Parathyroid adenoma (tissue), 2 donors: ENCODE measurements around the gene NPAS3.

ENCODE experiments used
- H2AFZ ChIP-seq: fragments of 300-600 bp; sonication (generic); one replicate; pipeline ENCODE4 v1.7.0; 2017; ENCODE audit warnings: antibody characterized with exemption, mild to moderate bottlenecking
- H3K27ac ChIP-seq: fragments of 300-600 bp; sonication (generic); one replicate; pipeline ENCODE4 v1.7.0; 2017
- H3K27me3 ChIP-seq: fragments of 300-600 bp; sonication (generic); one replicate; pipeline ENCODE4 v1.7.0; 2017; ENCODE audit warnings: low read length; ENCODE audit not compliant: control insufficient read depth, insufficient read depth
- H3K36me3 ChIP-seq: fragments of 300-600 bp; sonication (generic); one replicate; pipeline ENCODE4 v1.7.0; 2017; ENCODE audit warnings: low read length; ENCODE audit not compliant: control insufficient read depth, insufficient read depth
- H3K4me1 ChIP-seq: fragments of 300-600 bp; sonication (generic); one replicate; pipeline ENCODE4 v1.7.0; 2017; ENCODE audit warnings: control low read depth
- H3K4me2 ChIP-seq: fragments of 300-600 bp; sonication (generic); one replicate; pipeline ENCODE4 v1.7.0; 2017; ENCODE audit warnings: low read length
- H3K4me3 ChIP-seq: fragments of 300-600 bp; sonication (generic); one replicate; pipeline ENCODE4 v1.7.0; 2017; ENCODE audit warnings: low read depth, low read length
- H3K79me2 ChIP-seq: fragments of 300-600 bp; sonication (generic); one replicate; pipeline ENCODE4 v1.7.0; 2017; ENCODE audit warnings: control low read depth
- H3K9ac ChIP-seq: fragments of 300-600 bp; sonication (generic); one replicate; pipeline ENCODE4 v1.7.0; 2017; ENCODE audit warnings: mild to moderate bottlenecking
- H3K9me3 ChIP-seq: fragments of 300-600 bp; sonication (generic); one replicate; pipeline ENCODE4 v1.7.0; 2017; ENCODE audit warnings: low read length; ENCODE audit not compliant: control insufficient read depth
- CTCF ChIP-seq: fragments of 300-600 bp; sonication (generic); IDR thresholded peaks from one replicate; pipeline ENCODE4 v1.7.0; 2017; ENCODE audit warnings: antibody characterized with exemption, mild to moderate bottlenecking
- donor health status: primary hyperparathyroidism.

NPAS3 gene

GRCh38 chr14:33471776-33472175 lies 533.1 kb downstream of the NPAS3 start:
- Histone ChIP-seq H3K79me2 (no peaks in the 10 kb centered on the region), H3K27ac (no peak overlapping the region)

GRCh38 chr14:33475623-33476022 lies 536.9 kb downstream of the NPAS3 start:
- no peak for TF ChIP-seq CTCF

More at GRCh38 chr14:33471776-33472175, 533.1 kb downstream of the NPAS3 start:
- Histone ChIP-seq H3K36me3 (no peaks in the 10 kb centered on the region), H3K4me2 (no peak overlapping the region), H3K4me1 (no peaks in the 10 kb centered on the region), H3K9ac (no peak overlapping the region), H3K27me3 (no peaks in the 10 kb centered on the region), H3K4me3 (no peak overlapping the region), H3K9me3 (no peaks in the 10 kb centered on the region), H2AFZ (no peak overlapping the region)
- TF ChIP-seq CTCF = no peak

GRCh38 chr14:33477797-33478196 lies 539.1 kb downstream of the NPAS3 start:
- H3K4me2 ChIP-seq = no peak overlapping the region
- no peak overlapping the region for H3K4me3 ChIP-seq
- no peak overlapping the region for H2AFZ ChIP-seq
- H3K27me3 ChIP-seq = no peaks in the 10 kb centered on the region
- no peaks in the 10 kb centered on the region for H3K4me1 ChIP-seq
- no peaks in the 10 kb centered on the region for H3K9me3 ChIP-seq
- no peak for TF ChIP-seq CTCF
- no peak overlapping the region for H3K9ac ChIP-seq
- H3K36me3 ChIP-seq = no peaks in the 10 kb centered on the region
- H3K27ac ChIP-seq = no peak overlapping the region
- no peaks in the 10 kb centered on the region for H3K79me2 ChIP-seq

More at GRCh38 chr14:33475623-33476022, 536.9 kb downstream of the NPAS3 start:
- Histone ChIP-seq H3K4me1 (no peaks in the 10 kb centered on the region), H3K4me2 (no peak overlapping the region), H3K4me3 (no peak overlapping the region), H3K27me3 (no peaks in the 10 kb centered on the region), H3K79me2 (no peaks in the 10 kb centered on the region), H3K9ac (no peak overlapping the region), H3K27ac (no peak overlapping the region), H3K36me3 (no peaks in the 10 kb centered on the region), H2AFZ (no peak overlapping the region), H3K9me3 (no peaks in the 10 kb centered on the region)

- Histone ChIP-seq H2AFZ (no peak overlapping the region), H3K9ac (no peak overlapping the region), H3K4me3 (no peak overlapping the region), H3K27ac (no peak overlapping the region), H3K79me2 (no peaks in the 10 kb centered on the region), H3K4me2 (no peak overlapping the region), H3K9me3 (no peaks in the 10 kb centered on the region), H3K27me3 (no peaks in the 10 kb centered on the region), H3K36me3 (no peaks in the 10 kb centered on the region), H3K4me1 (no peaks in the 10 kb centered on the region)
- no peak for TF ChIP-seq CTCF
These were observed 541.6 kb downstream of the NPAS3 start for GRCh38 chr14:33480071-33480886.

GRCh38 chr14:33480887-33481184 lies 542.2 kb downstream of the NPAS3 start:
- Histone ChIP-seq H3K36me3 (no peaks in the 10 kb centered on the region), H3K4me3 (no peak overlapping the region), H2AFZ (no peak overlapping the region), H3K4me1 (no peaks in the 10 kb centered on the region), H3K27me3 (no peaks in the 10 kb centered on the region), H3K79me2 (no peaks in the 10 kb centered on the region), H3K9ac (no peak overlapping the region), H3K9me3 (no peaks in the 10 kb centered on the region), H3K27ac (no peak overlapping the region), H3K4me2 (no peak overlapping the region)
- no peak for TF ChIP-seq CTCF
